GM13976 (cell line): ENCODE data around the gene CWC22.

ENCODE experiments used
- DNase-seq: peaks from one replicate; pipeline ENCODE4 v3.0.0; 2012; ENCODE audit warnings: low spot score
- CTCF ChIP-seq: IDR thresholded peaks from 2 replicates; pipeline ENCODE4 v1.5.1; 2012; ENCODE audit warnings: borderline replicate concordance, mild to moderate bottlenecking; ENCODE audit not compliant: insufficient read depth; ENCODE audit errors: extremely low read depth, missing control alignments, control extremely low read depth
- in situ Hi-C: fragments of 300-500 bp; cut with MboI; formaldehyde crosslinking; loops from one replicate; pipeline ENCODE4 v1.12.0; 2022; ENCODE audit warnings: low sequenced_read_pairs, mixed read lengths, inconsistent platforms; ENCODE audit not compliant: unreplicated experiment

CWC22 gene

GRCh38 chr2:180040146-180040925 is 33.2 kb upstream of the CWC22 start:
- TF ChIP-seq CTCF, result no peak

GRCh38 chr2:180038997-180039396 is 31.9 kb upstream of the CWC22 start:
- in situ Hi-C loops, result no loop called here
- no peak for DNase-seq
- TF ChIP-seq CTCF, result no peak

More at GRCh38 chr2:180040146-180040925, 33.2 kb upstream of the CWC22 start:
- DNase-seq, result no peak
- in situ Hi-C loops, result no loop called here

DNA sequence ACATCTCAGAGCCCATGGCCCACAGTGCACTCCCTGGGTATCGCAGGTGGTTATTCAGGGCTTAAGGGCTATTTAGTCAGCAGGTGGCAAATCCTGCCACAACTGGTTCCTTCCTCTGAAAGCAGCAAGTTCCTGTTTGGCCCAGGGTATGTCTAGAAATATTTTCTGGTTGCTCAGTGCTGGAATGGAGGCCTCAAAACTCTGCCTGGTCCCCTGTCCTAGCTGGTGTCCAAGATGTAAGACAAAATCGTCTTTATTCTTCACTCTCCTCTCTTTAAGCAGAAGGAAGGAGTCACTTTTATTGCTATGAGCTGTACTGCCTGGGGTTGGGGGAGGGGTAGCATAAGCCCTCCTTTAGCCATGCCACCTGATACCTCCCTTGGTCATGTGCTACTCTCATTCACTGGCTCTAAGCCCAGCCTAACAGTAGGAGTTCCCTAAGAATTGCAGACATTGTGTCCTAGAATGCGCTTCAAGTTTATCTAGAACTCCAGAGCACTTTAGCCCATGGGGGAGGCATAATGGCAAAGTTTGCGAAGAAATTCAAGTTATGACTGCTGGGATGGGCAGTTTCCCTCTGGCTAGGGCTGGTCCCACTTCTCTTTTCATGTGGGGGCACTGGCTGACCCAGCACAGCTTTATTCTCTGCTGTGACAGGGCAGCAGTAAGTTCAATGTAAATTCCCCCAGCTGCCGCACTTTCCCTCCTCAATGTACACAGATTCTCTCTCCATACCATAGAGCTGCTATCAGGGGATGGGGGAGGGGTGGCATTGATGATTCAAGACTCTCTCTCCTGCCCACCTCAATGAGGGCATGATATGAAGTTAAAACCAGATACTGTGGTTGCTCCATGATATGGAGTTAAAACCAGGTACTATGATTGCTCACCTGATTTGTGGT is 27.1 kb upstream of the CWC22 start:
- no peak for DNase-seq
- TF ChIP-seq CTCF, result no peak
- in situ Hi-C loops, result no loop called here

DNA sequence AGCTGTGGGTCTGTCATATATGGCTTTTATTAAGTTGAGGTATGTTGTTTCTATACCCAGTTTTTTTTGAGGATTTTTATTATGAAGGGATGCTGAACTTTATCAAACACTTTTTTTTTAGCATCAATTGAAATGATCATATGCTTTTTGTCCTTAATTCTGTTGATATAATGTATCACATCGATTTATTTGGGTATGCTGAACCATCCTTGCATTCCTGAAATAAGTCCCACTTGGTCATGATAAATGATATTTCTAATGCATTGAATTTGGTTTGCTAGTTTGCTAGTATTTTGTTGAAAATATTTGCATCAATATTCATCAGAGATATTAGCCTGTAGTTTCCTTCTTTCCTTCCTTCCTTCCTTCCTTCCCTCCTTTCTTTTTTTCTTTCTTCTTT is 22.5 kb upstream of the CWC22 start:
- DNase-seq, result no peak
- in situ Hi-C loops, result no loop called here
- no peak for TF ChIP-seq CTCF

DNA sequence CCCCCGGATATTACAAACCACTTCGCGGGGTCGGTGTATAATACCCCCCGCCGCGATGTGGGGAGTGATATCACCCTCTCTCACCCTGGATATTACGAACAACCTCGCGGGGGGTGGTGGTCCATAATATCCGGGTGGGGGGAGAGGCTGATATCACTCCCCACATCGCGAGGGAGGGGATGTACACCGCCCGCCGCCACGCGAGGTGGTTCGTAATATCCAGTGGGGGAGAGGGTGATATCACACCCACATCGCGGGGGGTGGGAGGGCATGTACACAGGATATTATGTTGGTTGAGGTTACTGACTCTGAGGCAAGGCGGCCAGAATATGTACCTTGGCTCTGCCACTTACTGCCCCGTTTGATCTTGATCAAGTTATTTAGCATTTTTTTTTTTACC is 14.8 kb upstream of the CWC22 start:
- no peak for DNase-seq
- no peak for TF ChIP-seq CTCF
- in situ Hi-C loops, result no loop called here

- no peak for TF ChIP-seq CTCF
- no peak for DNase-seq
- in situ Hi-C loops, result no loop called here
These were observed 10.7 kb upstream of the CWC22 start for GRCh38 chr2:180017784-180018183.
